Endometrial microvascular endothelial cells (primary cell): ENCODE measurements around the gene SPDYE5. TPM values are rescaled to one million over a fixed set of nuclear protein-coding genes. Genes with fewer than 3 reads are reported as not detected.

Source experiments
- in situ Hi-C: cut with HindIII; loops from 2 replicates; pipeline ENCODE4 v1.10.0; 2017; ENCODE audit warnings: low sequenced_read_pairs, low pct_unique_long_range_greater_than_20kb; ENCODE audit errors: inconsistent ontology term
- total RNA-seq: library from RNA; depleted of rRNA; stranded (reverse); fragments of >200 nt; gene quantifications from one replicate; pipeline ENCODE4 v1.2.3, GENCODE V29; 2015; ENCODE audit errors: inconsistent ontology term

SPDYE5 gene
- total RNA-seq, 1 donor from 2014 or later, result not detected

- in situ Hi-C loops, result no loop called here
Measured at GRCh38 chr7:75534727-75535307, 42.7 kb downstream of the SPDYE5 start.

GRCh38 chr7:75536491-75536890, 44.4 kb downstream of the SPDYE5 start:
- in situ Hi-C loops, result no loop called here

GRCh38 chr7:75536940-75537538, 44.9 kb downstream of the SPDYE5 start:
- in situ Hi-C loops, result no loop called here

GRCh38 chr7:75537731-75538130, 45.6 kb downstream of the SPDYE5 start:
- in situ Hi-C loops, result no loop called here

- in situ Hi-C loops, result no loop called here
Measured at GRCh38 chr7:75546237-75547015, 54.3 kb downstream of the SPDYE5 start.

Other genes with a start within 250 kb of the SPDYE5 start
- 0.09 TPM for gene TRIM73, start 96.7 kb upstream of the SPDYE5 start, total RNA-seq
- gene POM121C, start 6.0 kb upstream of the SPDYE5 start, total RNA-seq, result 10.1 TPM
- gene HIP1, start 246.6 kb downstream of the SPDYE5 start, total RNA-seq, result 31.8 TPM